ENCODE results near the gene TOB1. TPM values are rescaled to one million over a fixed set of nuclear protein-coding genes. Genes with fewer than 3 reads are reported as not detected.

TOB1 gene
- total and polyA plus RNA-seq, 10 donors, result 6.3 to 42.3 (median 23.1) TPM

GRCh38 chr17:50865060-50865867 is 890 bp downstream of the TOB1 start:
- DNase-seq, result peak; percentile 92
- peaks cover 0 to 31% (median 13%) of the 10 kb centered on the region in 6 donors for H3K36me3 ChIP-seq
- H3K27me3 ChIP-seq (replicated peaks in 1 of 7), result no peaks in the 10 kb centered on the region
- peaks cover 10 to 62% (median 45%) of the 10 kb centered on the region in 6 donors for H3K4me1 ChIP-seq
- 1 to 2% (median 1%) methylated on average over 15 to 50 of the region's 50 CpGs for WGBS, 5 donors
- no peaks in the 10 kb centered on the region for H3K9me3 ChIP-seq
- H3K27ac ChIP-seq, result peak overlapping the region; percentile 88 to 100 (median 100)
- intact Hi-C loops (cut with DNase I; ENCODE audit: low total_unique reads), result loop anchor here (2.0 kb wide), 1 partner anchor 82 kb away; no protein-coding TSS in a partner anchor
- TF ChIP-seq POLR2AphosphoS5 (IDR thresholded peaks at IDR 0.05) (peak in 2 of 3 donors; percentile 8 to 49), POLR2A (IDR thresholded peaks at IDR 0.05) (no peak), CTCF (IDR thresholded peaks at IDR 0.05 in 8 of 11, conservative IDR thresholded peaks at IDR 0.05 in 3 of 11) (peak in 1 of 11 experiments; percentile 2)
- peak overlapping the region; percentile 45 to 88 (median 82) for H3K4me3 ChIP-seq

GRCh38 chr17:50864747-50865059 is 1.5 kb downstream of the TOB1 start:
- no peak for DNase-seq
- peaks cover 0 to 31% (median 13%) of the 10 kb centered on the region in 6 donors for H3K36me3 ChIP-seq
- peak overlapping the region; percentile 45 to 88 (median 82) for H3K4me3 ChIP-seq
- no peaks in the 10 kb centered on the region for H3K27me3 ChIP-seq (replicated peaks in 1 of 7)
- H3K4me1 ChIP-seq, result peaks cover 10 to 62% (median 45%) of the 10 kb centered on the region in 6 donors
- TF ChIP-seq POLR2AphosphoS5 (IDR thresholded peaks at IDR 0.05) (no peak), POLR2A (IDR thresholded peaks at IDR 0.05) (no peak), CTCF (IDR thresholded peaks at IDR 0.05 in 8 of 11, conservative IDR thresholded peaks at IDR 0.05 in 3 of 11) (no peak)
- H3K27ac ChIP-seq, result peak overlapping the region; percentile 88 to 100 (median 100)
- intact Hi-C loops (cut with DNase I; ENCODE audit: low total_unique reads), result loop anchor here (2.0 kb wide), 1 partner anchor 82 kb away; no protein-coding TSS in a partner anchor
- WGBS, 5 donors, result 17 to 25% (median 21%) methylated on average over 6 of the region's 6 CpGs
- no peaks in the 10 kb centered on the region for H3K9me3 ChIP-seq

- intact Hi-C loops (cut with DNase I; ENCODE audit: low total_unique reads), result loop anchor here (2.0 kb wide), 1 partner anchor 83 kb away; no protein-coding TSS in a partner anchor
- TF ChIP-seq POLR2AphosphoS5 (IDR thresholded peaks at IDR 0.05) (no peak), POLR2A (IDR thresholded peaks at IDR 0.05) (no peak), CTCF (IDR thresholded peaks at IDR 0.05 in 8 of 11, conservative IDR thresholded peaks at IDR 0.05 in 3 of 11) (no peak)
- Histone ChIP-seq H3K9me3 (no peaks in the 10 kb centered on the region), H3K36me3 (peaks cover 0 to 31% (median 13%) of the 10 kb centered on the region in 6 donors), H3K4me1 (peaks cover 10 to 58% (median 45%) of the 10 kb centered on the region in 6 donors), H3K27me3 (replicated peaks in 1 of 7) (no peaks in the 10 kb centered on the region), H3K4me3 (peak overlapping the region in 6 of 8 donors; percentile 78 to 88 (median 84)), H3K27ac (peak overlapping the region in 3 of 8 donors; percentile 99 to 100 (median 100))
- no peak for DNase-seq
- WGBS, 5 donors, result 77 to 96% (median 90%) methylated on average over 3 of the region's 3 CpGs
Observed at GRCh38 chr17:50863931-50864330, 2.2 kb downstream of the TOB1 start.

All from spleen (tissue), 11 donors.